ENCODE data around the gene NHP2. TPM values are rescaled to one million over a fixed set of nuclear protein-coding genes. Genes with fewer than 3 reads are reported as not detected.

The NHP2 gene
- total RNA-seq, 4 donors from 2014 or later = 109 to 257 (median 177) TPM

DNA sequence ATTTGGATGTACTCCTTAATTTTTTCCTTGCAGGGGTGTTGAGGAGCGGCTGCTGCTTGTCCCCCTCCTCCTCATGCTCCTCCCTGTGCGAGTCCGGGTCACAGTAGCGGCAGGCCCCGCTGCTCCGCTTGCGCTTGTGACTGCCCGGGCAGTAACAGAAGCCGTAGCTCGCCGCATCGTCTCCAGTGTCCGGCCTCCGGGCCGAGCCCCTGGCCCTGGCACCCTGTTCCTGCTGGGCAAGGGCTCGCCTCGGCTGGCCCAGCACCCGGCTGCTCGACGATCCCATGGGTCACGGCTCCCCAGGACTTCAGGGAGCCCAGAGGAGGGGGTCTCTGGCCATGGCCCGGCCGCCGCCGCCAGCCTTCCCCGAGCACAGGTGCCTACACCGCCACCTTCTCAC lies 33.3 kb upstream of the NHP2 start, which contains the start of gene GMCL2:
TSS of gene GMCL2 (minus strand) at position 358 of the 400 bp plus-strand sequence. CDS start at position 286, 72 bp downstream.
- Histone ChIP-seq H3K9me3 (no peaks in the 10 kb centered on the region), H3K36me3 (no peaks in the 10 kb centered on the region), H3K4me3 (replicated peaks in 1 of 3) (no peak within 1 kb of the TSS), H3K27ac (no peak within 1 kb of the TSS), H3K4me1 (no peaks in the 10 kb centered on the region), H3K27me3 (no peaks in the 10 kb centered on the region)
- intact Hi-C loops (cut with DNase I) = no loop called here
- no peak for DNase-seq
- 66 to 92% methylated on average over 25 to 27 of the region's 27 CpGs for WGBS, 2 donors
- no peak for TF ChIP-seq POLR2A (IDR thresholded peaks at IDR 0.05)
- TF ChIP-seq, protein P1, sequence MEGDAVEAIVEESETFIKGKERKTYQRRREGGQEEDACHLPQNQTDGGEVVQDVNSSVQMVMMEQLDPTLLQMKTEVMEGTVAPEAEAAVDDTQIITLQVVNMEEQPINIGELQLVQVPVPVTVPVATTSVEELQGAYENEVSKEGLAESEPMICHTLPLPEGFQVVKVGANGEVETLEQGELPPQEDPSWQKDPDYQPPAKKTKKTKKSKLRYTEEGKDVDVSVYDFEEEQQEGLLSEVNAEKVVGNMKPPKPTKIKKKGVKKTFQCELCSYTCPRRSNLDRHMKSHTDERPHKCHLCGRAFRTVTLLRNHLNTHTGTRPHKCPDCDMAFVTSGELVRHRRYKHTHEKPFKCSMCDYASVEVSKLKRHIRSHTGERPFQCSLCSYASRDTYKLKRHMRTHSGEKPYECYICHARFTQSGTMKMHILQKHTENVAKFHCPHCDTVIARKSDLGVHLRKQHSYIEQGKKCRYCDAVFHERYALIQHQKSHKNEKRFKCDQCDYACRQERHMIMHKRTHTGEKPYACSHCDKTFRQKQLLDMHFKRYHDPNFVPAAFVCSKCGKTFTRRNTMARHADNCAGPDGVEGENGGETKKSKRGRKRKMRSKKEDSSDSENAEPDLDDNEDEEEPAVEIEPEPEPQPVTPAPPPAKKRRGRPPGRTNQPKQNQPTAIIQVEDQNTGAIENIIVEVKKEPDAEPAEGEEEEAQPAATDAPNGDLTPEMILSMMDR (IDR thresholded peaks at IDR 0.05) = no peak

GRCh38 chr5:178186427-178186826 lies 32.7 kb upstream of the NHP2 start:
- no peaks in the 10 kb centered on the region for H3K36me3 ChIP-seq
- intact Hi-C loops (cut with DNase I) = no loop called here
- H3K9me3 ChIP-seq = no peaks in the 10 kb centered on the region
- 73 to 81% methylated on average over 6 of the region's 6 CpGs for WGBS, 2 donors
- no peak overlapping the region for H3K27ac ChIP-seq
- no peaks in the 10 kb centered on the region for H3K27me3 ChIP-seq
- DNase-seq = no peak
- TF ChIP-seq, protein P1 (IDR thresholded peaks at IDR 0.05) = no peak
- no peak for TF ChIP-seq POLR2A (IDR thresholded peaks at IDR 0.05)
- no peak overlapping the region for H3K4me3 ChIP-seq (replicated peaks in 1 of 3)
- H3K4me1 ChIP-seq = no peaks in the 10 kb centered on the region

DNA sequence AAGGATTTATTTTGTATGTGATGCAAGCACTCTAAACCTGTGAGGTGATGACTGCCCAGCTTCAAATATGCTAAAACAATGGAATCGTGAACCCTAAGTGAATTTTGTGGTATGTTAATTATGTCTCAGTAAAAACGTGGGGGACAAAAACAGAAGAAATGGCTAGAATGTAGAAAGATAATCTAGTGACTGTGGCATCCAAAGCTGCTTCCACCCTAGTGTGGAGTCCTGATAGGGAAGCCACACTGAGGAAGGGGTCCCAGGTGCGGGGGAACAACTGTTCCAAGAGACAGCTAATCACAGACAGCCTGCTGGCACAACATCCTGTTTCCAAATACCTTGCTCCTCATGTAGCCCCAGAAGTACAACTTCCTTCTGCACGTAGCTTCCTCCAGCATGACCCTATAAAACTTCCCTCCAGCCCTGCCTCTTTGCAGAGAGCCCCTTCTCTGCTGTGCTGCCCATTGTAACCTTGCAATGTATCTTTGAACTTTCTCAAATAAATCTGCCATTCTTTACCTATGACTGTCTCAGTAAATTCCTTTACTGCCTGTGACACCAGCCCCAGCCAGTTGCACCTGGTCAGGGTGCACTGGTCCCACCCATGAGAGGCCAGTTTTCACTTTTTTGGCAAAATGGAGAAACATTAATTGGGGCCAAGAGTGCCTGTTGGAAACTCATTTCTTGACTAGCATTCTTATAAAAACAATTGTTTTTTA lies 28.6 kb upstream of the NHP2 start:
- 37 to 54% methylated on average over 4 of the region's 4 CpGs for WGBS, 2 donors
- no peaks in the 10 kb centered on the region for H3K27me3 ChIP-seq
- no peak for DNase-seq

DNA sequence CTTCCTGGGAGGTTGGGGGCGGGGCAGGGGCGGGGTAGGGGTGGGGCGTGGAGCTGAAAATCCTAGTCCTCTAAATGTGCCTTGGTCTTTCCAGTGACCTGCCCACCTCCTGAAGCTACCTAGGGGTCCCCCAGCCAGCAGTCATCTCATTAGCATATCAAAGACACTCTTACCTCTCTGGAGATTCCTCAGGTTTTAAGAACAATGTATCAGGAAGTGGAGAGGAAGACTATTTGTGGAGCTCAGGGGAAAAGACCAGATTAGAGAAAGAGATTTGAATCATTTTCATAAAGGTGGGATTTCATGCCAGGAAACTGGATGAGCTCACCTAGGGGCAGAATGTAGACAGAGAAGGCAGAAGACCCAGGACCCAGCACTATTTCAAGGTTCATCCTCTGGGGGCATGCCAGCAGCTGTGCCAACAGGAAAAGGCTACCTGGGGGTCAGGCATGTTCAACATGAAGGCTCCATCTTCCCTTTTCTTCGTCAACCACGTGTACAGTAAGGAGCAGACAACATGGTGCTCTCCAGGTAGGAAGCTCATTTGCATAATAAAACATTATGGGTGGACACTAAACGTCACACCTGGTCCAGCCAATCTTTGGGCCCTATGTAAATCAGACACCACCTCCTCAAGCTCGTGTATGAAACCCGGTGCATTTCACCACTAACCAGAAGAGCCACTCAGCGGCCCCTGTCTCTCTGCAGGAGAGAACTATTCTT lies 26.6 kb upstream of the NHP2 start:
- WGBS, 2 donors = 35 to 39% methylated on average over 8 to 9 of the region's 9 CpGs

More for the DNA sequence above, 28.6 kb upstream of the NHP2 start:
- no peaks in the 10 kb centered on the region for H3K9me3 ChIP-seq
- intact Hi-C loops (cut with DNase I) = no loop called here
- no peaks in the 10 kb centered on the region for H3K36me3 ChIP-seq
- H3K4me3 ChIP-seq (replicated peaks in 1 of 3) = no peak overlapping the region
- no peak overlapping the region for H3K27ac ChIP-seq
- TF ChIP-seq, protein P1 (IDR thresholded peaks at IDR 0.05) = no peak
- no peaks in the 10 kb centered on the region for H3K4me1 ChIP-seq

More for the DNA sequence above, 26.6 kb upstream of the NHP2 start:
- Histone ChIP-seq H3K9me3 (no peaks in the 10 kb centered on the region), H3K27me3 (no peaks in the 10 kb centered on the region), H3K4me3 (replicated peaks in 1 of 3) (no peak overlapping the region), H3K27ac (no peak overlapping the region), H3K36me3 (no peaks in the 10 kb centered on the region), H3K4me1 (no peaks in the 10 kb centered on the region)
- no peak for TF ChIP-seq POLR2A (IDR thresholded peaks at IDR 0.05)
- TF ChIP-seq, protein P1 (IDR thresholded peaks at IDR 0.05) = no peak
- no peak for DNase-seq
- intact Hi-C loops (cut with DNase I) = no loop called here

All from thyroid gland (tissue), 4 donors.